ENCODE results near the gene STYXL1.
A peak's percentile ranks its signal among the peaks of the same experiment; 100 is the strongest.

Gene STYXL1

DNA sequence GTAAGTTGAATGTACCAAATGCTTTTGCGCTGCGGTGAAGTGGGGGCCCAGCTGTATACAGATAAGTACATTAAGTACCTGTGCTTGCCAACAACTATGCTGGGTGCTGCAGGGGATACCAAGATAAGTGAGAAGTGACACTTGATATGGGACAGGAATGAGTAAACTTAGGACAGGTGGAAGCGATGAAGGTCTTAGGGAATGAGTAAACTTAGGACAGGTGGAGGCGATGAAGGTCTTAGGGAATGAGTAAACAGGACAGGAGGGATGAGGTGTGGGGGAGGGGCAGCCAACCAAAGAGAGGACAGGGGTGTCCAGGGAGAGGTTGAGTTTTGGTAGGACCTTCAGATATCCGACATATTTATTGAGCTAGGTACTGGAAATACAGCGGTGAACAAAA is 1.5 kb upstream of the STYXL1 start:
- Histone ChIP-seq H3K4me3 (ENCODE audit: low read depth, low read length) (peak overlapping the region; percentile 95), H3K27me3 (ENCODE audit: control insufficient read depth, insufficient read depth, low read length) (no peaks in the 10 kb centered on the region), H2AFZ (no peak overlapping the region), H3K4me2 (ENCODE audit: low read length) (peak overlapping the region; percentile 96), H3K9ac (no peak overlapping the region), H3K79me2 (peaks cover 62% of the 10 kb centered on the region), H3K27ac (peak overlapping the region; percentile 75), H3K36me3 (ENCODE audit: control insufficient read depth, insufficient read depth, low read length) (no peaks in the 10 kb centered on the region), H3K9me3 (ENCODE audit: control insufficient read depth, low read length) (no peaks in the 10 kb centered on the region), H3K4me1 (peaks cover 12% of the 10 kb centered on the region)
- TF ChIP-seq, protein P1, sequence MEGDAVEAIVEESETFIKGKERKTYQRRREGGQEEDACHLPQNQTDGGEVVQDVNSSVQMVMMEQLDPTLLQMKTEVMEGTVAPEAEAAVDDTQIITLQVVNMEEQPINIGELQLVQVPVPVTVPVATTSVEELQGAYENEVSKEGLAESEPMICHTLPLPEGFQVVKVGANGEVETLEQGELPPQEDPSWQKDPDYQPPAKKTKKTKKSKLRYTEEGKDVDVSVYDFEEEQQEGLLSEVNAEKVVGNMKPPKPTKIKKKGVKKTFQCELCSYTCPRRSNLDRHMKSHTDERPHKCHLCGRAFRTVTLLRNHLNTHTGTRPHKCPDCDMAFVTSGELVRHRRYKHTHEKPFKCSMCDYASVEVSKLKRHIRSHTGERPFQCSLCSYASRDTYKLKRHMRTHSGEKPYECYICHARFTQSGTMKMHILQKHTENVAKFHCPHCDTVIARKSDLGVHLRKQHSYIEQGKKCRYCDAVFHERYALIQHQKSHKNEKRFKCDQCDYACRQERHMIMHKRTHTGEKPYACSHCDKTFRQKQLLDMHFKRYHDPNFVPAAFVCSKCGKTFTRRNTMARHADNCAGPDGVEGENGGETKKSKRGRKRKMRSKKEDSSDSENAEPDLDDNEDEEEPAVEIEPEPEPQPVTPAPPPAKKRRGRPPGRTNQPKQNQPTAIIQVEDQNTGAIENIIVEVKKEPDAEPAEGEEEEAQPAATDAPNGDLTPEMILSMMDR (IDR thresholded peaks at IDR 0.05), result no peak

DNA sequence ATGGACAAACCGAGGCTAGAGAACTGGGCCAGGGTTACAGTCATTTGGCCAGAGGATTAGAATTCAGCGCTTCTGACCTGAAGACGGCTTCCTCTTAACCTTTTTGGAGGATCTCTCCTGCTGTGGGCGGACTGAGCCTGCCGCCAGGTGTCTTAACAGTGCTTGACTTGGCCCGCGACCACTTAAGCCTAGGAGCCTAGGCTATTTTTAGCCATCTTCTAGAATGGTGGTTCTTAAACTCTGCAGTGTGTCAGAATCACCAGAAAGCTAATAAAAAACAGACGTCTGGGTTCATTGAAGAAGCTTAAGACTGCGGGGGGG is 828 bp upstream of the STYXL1 start:
- Histone ChIP-seq H3K27ac (peak overlapping the region; percentile 75), H3K79me2 (peaks cover 60% of the 10 kb centered on the region), H3K9ac (peak overlapping the region; percentile 30), H3K27me3 (ENCODE audit: control insufficient read depth, insufficient read depth, low read length) (no peaks in the 10 kb centered on the region), H3K4me1 (peaks cover 12% of the 10 kb centered on the region), H3K4me3 (ENCODE audit: low read depth, low read length) (peak overlapping the region; percentile 95), H3K4me2 (ENCODE audit: low read length) (peak overlapping the region; percentile 96), H3K36me3 (ENCODE audit: control insufficient read depth, insufficient read depth, low read length) (no peaks in the 10 kb centered on the region), H3K9me3 (ENCODE audit: control insufficient read depth, low read length) (no peaks in the 10 kb centered on the region), H2AFZ (peak overlapping the region; percentile 69)
- TF ChIP-seq, protein P1 (IDR thresholded peaks at IDR 0.05), result no peak

DNA sequence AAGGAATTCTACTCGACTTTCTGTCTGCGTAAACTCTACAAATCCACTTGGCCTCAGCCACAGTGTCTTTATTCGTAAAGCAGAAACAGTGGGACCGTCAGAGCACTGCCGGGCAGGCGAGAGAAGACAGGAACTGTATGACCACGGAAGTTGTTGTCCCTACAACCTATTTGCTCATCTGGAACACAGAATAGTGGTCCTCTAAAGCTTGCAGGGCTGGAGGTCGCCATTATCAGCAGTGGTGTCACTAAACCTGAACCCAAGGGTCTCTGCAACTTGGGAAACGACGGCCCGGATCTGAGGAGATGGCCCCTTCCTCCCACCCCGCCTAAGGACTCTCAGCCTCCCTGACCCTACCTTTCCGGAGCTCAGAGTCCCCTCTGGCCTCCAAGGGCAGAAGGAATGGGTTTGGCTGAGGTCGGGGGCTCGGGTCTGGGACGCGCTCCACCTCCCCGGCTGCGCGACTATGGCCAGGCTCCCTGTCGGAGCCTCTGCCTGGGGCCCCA is 442 bp downstream of the STYXL1 start:
- H3K27ac ChIP-seq, result peak overlapping the region; percentile 75
- TF ChIP-seq, protein P1 (IDR thresholded peaks at IDR 0.05), result no peak
- no peaks in the 10 kb centered on the region for H3K9me3 ChIP-seq (ENCODE audit: control insufficient read depth, low read length)
- H3K4me2 ChIP-seq (ENCODE audit: low read length), result peak overlapping the region; percentile 94
- H3K4me3 ChIP-seq (ENCODE audit: low read depth, low read length), result peak overlapping the region; percentile 95
- H3K9ac ChIP-seq, result peak overlapping the region; percentile 30
- H3K36me3 ChIP-seq (ENCODE audit: control insufficient read depth, insufficient read depth, low read length), result no peaks in the 10 kb centered on the region
- H3K27me3 ChIP-seq (ENCODE audit: control insufficient read depth, insufficient read depth, low read length), result no peaks in the 10 kb centered on the region
- H3K79me2 ChIP-seq, result peaks cover 48% of the 10 kb centered on the region
- peak overlapping the region; percentile 69 for H2AFZ ChIP-seq
- peaks cover 12% of the 10 kb centered on the region for H3K4me1 ChIP-seq

DNA sequence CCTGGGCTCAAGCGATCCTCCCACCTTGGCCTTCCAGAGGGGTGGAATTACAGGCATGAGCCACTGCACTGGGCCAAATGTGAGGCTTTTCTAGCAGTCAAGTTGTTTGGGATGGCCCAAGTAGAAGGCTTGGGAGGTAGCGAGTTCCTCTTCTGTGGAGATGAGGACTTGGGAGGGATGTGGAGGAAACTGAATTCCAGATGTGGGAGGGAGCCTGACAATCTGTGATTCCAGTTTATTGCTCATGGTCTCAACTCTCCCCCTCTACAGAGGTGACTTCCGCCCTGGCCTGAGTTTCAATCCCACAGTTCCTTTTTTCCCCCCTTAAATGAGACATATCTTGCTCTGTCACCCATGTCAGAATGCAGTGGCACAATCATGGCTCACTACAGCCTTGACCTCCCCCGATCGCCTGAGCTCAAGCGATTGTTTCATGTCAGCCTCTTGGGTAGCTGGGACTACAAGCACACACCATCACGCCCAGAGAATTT is 3.4 kb downstream of the STYXL1 start:
- no peak overlapping the region for H3K27ac ChIP-seq
- TF ChIP-seq, protein P1 (IDR thresholded peaks at IDR 0.05), result no peak
- H2AFZ ChIP-seq, result no peak overlapping the region
- H3K27me3 ChIP-seq (ENCODE audit: control insufficient read depth, insufficient read depth, low read length), result no peaks in the 10 kb centered on the region
- no peaks in the 10 kb centered on the region for H3K36me3 ChIP-seq (ENCODE audit: control insufficient read depth, insufficient read depth, low read length)
- peaks cover 6% of the 10 kb centered on the region for H3K4me1 ChIP-seq
- no peaks in the 10 kb centered on the region for H3K9me3 ChIP-seq (ENCODE audit: control insufficient read depth, low read length)
- H3K4me2 ChIP-seq (ENCODE audit: low read length), result no peak overlapping the region
- no peak overlapping the region for H3K4me3 ChIP-seq (ENCODE audit: low read depth, low read length)
- H3K9ac ChIP-seq, result no peak overlapping the region
- peaks cover 25% of the 10 kb centered on the region for H3K79me2 ChIP-seq

GRCh38 chr7:76040126-76040525 is 7.7 kb downstream of the STYXL1 start:
- no peaks in the 10 kb centered on the region for H3K4me1 ChIP-seq
- no peak overlapping the region for H3K4me2 ChIP-seq (ENCODE audit: low read length)
- no peaks in the 10 kb centered on the region for H3K36me3 ChIP-seq (ENCODE audit: control insufficient read depth, insufficient read depth, low read length)
- no peak overlapping the region for H3K4me3 ChIP-seq (ENCODE audit: low read depth, low read length)
- peaks cover 2% of the 10 kb centered on the region for H3K79me2 ChIP-seq
- TF ChIP-seq, protein P1 (IDR thresholded peaks at IDR 0.05), result no peak
- H3K9ac ChIP-seq, result no peak overlapping the region
- H3K9me3 ChIP-seq (ENCODE audit: control insufficient read depth, low read length), result no peaks in the 10 kb centered on the region
- H3K27me3 ChIP-seq (ENCODE audit: control insufficient read depth, insufficient read depth, low read length), result no peaks in the 10 kb centered on the region
- no peak overlapping the region for H3K27ac ChIP-seq
- H2AFZ ChIP-seq, result no peak overlapping the region
